ENCODE data around the gene FMNL2.

Gene FMNL2

DNA sequence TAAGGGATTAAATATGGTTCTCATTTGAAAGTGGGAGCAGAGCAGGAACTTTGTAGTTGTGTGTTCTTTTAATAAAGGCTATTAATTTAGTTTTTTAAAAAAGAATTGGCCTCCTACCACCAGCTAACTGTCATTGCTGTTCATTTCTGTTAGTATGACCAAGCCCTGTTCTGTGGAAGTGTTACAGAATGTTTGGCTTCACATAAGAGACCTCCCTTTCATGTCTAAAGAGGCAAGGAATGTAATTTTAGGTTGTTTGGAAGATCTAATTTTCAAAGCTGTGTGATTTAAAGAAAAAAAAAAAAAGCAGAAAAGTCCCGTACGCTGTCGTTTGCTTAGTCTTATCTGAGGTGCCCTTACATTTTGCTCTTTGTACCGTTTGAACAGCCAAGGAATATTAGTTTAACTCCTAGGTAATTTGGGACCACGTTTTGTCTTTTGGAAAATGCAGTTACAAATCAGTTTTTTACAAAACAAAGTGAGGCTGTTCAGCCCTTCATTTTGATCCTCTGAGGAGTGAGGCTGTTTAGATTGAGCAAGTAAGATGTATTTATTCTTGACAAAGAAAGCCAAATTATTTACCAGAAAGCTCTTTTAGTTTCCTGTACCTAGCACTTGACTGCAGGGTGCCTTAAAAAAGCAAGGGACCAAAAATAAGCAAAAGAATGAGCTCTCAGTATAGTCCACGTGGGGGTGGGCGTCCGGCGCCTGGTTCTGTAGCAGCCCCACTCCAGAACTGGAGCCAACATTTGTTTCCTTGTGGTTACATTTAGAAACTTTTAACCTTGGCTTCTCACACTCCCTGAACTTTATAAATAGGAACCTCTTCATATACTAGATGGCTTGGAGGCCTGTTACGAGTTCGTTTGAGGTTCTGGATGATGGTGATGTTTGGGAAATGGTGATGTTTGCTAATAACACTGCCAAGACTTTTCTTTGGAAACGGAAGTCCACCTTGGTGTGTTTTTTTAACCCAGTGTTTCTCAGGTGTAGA lies 136.2 kb downstream of the FMNL2 start:
- no peak for ATAC-seq
- TF ChIP-seq TOX (CRISPR knock-in tag; IDR thresholded peaks at IDR 0.05; ENCODE audit: borderline replicate concordance): no peak
- TF ChIP-seq GLIS3 (CRISPR knock-in tag; IDR thresholded peaks at IDR 0.05): no peak
- TF ChIP-seq, protein P1, sequence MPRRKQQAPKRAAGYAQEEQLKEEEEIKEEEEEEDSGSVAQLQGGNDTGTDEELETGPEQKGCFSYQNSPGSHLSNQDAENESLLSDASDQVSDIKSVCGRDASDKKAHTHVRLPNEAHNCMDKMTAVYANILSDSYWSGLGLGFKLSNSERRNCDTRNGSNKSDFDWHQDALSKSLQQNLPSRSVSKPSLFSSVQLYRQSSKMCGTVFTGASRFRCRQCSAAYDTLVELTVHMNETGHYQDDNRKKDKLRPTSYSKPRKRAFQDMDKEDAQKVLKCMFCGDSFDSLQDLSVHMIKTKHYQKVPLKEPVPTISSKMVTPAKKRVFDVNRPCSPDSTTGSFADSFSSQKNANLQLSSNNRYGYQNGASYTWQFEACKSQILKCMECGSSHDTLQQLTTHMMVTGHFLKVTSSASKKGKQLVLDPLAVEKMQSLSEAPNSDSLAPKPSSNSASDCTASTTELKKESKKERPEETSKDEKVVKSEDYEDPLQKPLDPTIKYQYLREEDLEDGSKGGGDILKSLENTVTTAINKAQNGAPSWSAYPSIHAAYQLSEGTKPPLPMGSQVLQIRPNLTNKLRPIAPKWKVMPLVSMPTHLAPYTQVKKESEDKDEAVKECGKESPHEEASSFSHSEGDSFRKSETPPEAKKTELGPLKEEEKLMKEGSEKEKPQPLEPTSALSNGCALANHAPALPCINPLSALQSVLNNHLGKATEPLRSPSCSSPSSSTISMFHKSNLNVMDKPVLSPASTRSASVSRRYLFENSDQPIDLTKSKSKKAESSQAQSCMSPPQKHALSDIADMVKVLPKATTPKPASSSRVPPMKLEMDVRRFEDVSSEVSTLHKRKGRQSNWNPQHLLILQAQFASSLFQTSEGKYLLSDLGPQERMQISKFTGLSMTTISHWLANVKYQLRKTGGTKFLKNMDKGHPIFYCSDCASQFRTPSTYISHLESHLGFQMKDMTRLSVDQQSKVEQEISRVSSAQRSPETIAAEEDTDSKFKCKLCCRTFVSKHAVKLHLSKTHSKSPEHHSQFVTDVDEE (CRISPR knock-in tag; IDR thresholded peaks at IDR 0.05): no peak
- TF ChIP-seq ZC3H10 (CRISPR knock-in tag; IDR thresholded peaks at IDR 0.05): no peak
- no peak for TF ChIP-seq ARNTL (CRISPR knock-in tag; IDR thresholded peaks at IDR 0.05; ENCODE audit: borderline replicate concordance, low read depth)
- TF ChIP-seq ZFP30 (CRISPR knock-in tag; IDR thresholded peaks at IDR 0.05): no peak
- TF ChIP-seq, protein P2, sequence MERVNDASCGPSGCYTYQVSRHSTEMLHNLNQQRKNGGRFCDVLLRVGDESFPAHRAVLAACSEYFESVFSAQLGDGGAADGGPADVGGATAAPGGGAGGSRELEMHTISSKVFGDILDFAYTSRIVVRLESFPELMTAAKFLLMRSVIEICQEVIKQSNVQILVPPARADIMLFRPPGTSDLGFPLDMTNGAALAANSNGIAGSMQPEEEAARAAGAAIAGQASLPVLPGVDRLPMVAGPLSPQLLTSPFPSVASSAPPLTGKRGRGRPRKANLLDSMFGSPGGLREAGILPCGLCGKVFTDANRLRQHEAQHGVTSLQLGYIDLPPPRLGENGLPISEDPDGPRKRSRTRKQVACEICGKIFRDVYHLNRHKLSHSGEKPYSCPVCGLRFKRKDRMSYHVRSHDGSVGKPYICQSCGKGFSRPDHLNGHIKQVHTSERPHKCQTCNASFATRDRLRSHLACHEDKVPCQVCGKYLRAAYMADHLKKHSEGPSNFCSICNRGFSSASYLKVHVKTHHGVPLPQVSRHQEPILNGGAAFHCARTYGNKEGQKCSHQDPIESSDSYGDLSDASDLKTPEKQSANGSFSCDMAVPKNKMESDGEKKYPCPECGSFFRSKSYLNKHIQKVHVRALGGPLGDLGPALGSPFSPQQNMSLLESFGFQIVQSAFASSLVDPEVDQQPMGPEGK (CRISPR knock-in tag; IDR thresholded peaks at IDR 0.05; ENCODE audit: borderline replicate concordance): no peak
- TF ChIP-seq CSDC2 (CRISPR knock-in tag; IDR thresholded peaks at IDR 0.05): no peak
- TF ChIP-seq ZFP3 (CRISPR knock-in tag; IDR thresholded peaks at IDR 0.05): no peak
- no peak for TF ChIP-seq ESRRG (CRISPR knock-in tag; IDR thresholded peaks at IDR 0.05)
- TF ChIP-seq PPARA (CRISPR knock-in tag; IDR thresholded peaks at IDR 0.05; ENCODE audit: borderline replicate concordance): no peak
- no peak for TF ChIP-seq ZNF70 (CRISPR knock-in tag; IDR thresholded peaks at IDR 0.05)
- TF ChIP-seq TCF4 (CRISPR knock-in tag; IDR thresholded peaks at IDR 0.05; ENCODE audit: borderline replicate concordance): no peak
- TF ChIP-seq ISL1 (CRISPR knock-in tag; IDR thresholded peaks at IDR 0.05): no peak
- TF ChIP-seq, protein P3, sequence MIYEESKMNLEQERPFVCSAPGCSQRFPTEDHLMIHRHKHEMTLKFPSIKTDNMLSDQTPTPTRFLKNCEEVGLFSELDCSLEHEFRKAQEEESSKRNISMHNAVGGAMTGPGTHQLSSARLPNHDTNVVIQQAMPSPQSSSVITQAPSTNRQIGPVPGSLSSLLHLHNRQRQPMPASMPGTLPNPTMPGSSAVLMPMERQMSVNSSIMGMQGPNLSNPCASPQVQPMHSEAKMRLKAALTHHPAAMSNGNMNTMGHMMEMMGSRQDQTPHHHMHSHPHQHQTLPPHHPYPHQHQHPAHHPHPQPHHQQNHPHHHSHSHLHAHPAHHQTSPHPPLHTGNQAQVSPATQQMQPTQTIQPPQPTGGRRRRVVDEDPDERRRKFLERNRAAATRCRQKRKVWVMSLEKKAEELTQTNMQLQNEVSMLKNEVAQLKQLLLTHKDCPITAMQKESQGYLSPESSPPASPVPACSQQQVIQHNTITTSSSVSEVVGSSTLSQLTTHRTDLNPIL (CRISPR knock-in tag; IDR thresholded peaks at IDR 0.05; ENCODE audit: low read depth): no peak
- no peak for TF ChIP-seq SNAI2 (CRISPR knock-in tag; IDR thresholded peaks at IDR 0.05)
- TF ChIP-seq, protein P4, sequence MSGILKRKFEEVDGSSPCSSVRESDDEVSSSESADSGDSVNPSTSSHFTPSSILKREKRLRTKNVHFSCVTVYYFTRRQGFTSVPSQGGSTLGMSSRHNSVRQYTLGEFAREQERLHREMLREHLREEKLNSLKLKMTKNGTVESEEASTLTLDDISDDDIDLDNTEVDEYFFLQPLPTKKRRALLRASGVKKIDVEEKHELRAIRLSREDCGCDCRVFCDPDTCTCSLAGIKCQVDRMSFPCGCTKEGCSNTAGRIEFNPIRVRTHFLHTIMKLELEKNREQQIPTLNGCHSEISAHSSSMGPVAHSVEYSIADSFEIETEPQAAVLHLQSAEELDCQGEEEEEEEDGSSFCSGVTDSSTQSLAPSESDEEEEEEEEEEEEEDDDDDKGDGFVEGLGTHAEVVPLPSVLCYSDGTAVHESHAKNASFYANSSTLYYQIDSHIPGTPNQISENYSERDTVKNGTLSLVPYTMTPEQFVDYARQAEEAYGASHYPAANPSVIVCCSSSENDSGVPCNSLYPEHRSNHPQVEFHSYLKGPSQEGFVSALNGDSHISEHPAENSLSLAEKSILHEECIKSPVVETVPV (CRISPR knock-in tag; IDR thresholded peaks at IDR 0.05): no peak
- TF ChIP-seq, protein P5, sequence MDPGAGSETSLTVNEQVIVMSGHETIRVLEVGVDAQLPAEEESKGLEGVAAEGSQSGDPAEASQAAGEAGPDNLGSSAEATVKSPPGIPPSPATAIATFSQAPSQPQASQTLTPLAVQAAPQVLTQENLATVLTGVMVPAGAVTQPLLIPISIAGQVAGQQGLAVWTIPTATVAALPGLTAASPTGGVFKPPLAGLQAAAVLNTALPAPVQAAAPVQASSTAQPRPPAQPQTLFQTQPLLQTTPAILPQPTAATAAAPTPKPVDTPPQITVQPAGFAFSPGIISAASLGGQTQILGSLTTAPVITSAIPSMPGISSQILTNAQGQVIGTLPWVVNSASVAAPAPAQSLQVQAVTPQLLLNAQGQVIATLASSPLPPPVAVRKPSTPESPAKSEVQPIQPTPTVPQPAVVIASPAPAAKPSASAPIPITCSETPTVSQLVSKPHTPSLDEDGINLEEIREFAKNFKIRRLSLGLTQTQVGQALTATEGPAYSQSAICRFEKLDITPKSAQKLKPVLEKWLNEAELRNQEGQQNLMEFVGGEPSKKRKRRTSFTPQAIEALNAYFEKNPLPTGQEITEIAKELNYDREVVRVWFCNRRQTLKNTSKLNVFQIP (CRISPR knock-in tag; IDR thresholded peaks at IDR 0.05; ENCODE audit: borderline replicate concordance, low read depth): no peak
- no peak for TF ChIP-seq ZNF8 (CRISPR knock-in tag; IDR thresholded peaks at IDR 0.05)
- no peak for TF ChIP-seq RARB (CRISPR knock-in tag; IDR thresholded peaks at IDR 0.05)

DNA sequence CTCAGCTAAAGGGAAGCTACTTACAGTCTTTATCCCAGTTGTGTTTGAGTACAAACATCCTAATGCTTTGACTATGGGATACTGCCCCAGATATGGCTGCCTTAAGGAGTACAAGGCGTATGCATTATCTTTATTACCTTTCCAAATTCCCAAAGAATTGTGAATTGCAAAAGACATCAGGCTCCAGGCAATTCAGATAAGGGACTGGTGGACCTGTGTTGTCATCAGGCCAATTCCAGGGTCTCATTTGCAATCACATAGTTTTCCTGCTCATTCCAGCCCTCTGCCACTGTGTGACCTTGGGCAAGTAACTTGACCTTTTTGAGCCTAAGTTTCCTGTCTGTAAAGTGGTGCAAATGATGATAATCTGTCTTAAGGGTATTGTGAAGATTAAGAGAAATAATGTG lies 137.5 kb downstream of the FMNL2 start:
- no peak for ATAC-seq
- TF ChIP-seq RARB (CRISPR knock-in tag; IDR thresholded peaks at IDR 0.05) (no peak), ZFP3 (CRISPR knock-in tag; IDR thresholded peaks at IDR 0.05) (no peak), ZNF8 (CRISPR knock-in tag; IDR thresholded peaks at IDR 0.05) (no peak), ZNF70 (CRISPR knock-in tag; IDR thresholded peaks at IDR 0.05) (no peak)
- TF ChIP-seq, protein P3 (CRISPR knock-in tag; IDR thresholded peaks at IDR 0.05; ENCODE audit: low read depth): no peak
- TF ChIP-seq, protein P1 (CRISPR knock-in tag; IDR thresholded peaks at IDR 0.05): no peak
- TF ChIP-seq, protein P5 (CRISPR knock-in tag; IDR thresholded peaks at IDR 0.05; ENCODE audit: borderline replicate concordance, low read depth): no peak
- TF ChIP-seq, protein P2 (CRISPR knock-in tag; IDR thresholded peaks at IDR 0.05; ENCODE audit: borderline replicate concordance): no peak
